Stimulated activated CD4-positive, alpha-beta T cell treated with anti-CD3 and anti-CD28 coated beads, Interleukin-1b, Interleukin-23, amount 100 ng/mL, for 1 hour (primary cell): ENCODE data around the gene YTHDF1.

Experiments
- DNase-seq, 2 donors: peaks; one replicate each; pipeline ENCODE4 v3.0.0-alpha.2; 2020; ENCODE audit warnings: low read depth in 2 of 2

YTHDF1 gene

DNA sequence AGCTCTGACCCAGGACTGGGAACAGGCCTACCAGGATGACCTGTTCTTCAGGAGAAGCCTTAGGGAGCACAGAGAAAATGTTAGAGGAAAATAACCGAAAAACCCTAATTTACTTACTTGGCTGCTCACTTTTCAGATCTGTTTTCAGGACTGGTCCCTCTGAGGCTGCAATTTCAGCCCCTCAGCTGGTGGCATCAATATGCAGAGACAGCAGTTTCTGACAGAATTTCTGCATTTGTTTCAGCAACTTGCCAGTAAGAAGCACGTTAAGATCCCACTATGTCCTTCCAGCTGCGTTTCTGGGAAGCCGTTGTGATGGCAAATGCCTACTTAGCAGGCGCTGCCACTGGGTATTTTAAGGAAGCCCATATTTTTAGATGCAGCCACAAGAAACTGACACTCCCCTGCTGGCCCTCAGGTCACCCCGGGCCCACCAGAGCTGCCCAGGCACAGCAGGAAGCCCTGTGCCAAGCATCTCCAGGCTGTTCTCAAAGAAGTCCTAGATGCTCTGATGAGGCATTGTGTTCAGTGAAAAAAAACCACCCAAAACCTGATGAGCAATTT lies 7.5 kb downstream of the YTHDF1 start:
- DNase-seq, result no peak

DNA sequence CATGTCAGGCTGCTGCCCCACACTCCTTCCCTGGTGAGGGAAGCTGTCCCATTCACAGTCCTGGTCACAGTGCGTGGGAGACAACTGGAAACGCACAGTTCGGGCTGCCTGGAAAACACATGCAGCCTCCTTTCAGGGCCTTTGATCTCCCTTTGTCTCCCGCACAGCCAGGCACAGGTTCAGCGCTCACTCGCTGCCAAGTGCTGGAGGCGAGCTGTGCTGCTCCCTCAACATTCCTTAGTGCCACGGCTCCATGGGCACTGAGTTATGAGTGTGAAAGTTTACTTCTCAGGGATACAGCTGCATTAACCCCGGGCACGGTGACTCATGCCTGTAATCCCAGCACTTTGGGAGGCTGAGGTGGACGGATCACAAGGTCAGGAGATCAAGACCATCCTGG lies 9.1 kb downstream of the YTHDF1 start:
- no peak for DNase-seq

DNA sequence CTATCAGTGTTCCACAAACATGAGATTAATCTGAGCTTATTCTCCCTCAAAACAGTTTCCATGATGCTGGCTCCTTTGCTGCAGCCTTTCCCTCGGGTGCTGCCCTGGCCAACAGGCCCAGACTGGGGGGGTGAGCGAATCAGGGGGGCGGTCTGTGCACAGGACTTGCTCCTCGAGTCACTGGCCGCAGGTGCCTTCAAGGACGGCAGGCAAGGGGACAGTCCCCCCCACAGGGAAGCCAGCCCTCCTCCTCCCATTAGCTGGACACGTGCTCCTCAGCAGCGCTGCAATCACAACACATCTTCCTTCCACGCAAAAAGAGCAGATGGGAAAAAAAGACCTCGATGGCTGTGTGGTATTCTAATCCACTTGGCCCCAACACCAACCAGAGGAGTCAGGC lies 10.0 kb downstream of the YTHDF1 start:
- DNase-seq, result no peak

DNA sequence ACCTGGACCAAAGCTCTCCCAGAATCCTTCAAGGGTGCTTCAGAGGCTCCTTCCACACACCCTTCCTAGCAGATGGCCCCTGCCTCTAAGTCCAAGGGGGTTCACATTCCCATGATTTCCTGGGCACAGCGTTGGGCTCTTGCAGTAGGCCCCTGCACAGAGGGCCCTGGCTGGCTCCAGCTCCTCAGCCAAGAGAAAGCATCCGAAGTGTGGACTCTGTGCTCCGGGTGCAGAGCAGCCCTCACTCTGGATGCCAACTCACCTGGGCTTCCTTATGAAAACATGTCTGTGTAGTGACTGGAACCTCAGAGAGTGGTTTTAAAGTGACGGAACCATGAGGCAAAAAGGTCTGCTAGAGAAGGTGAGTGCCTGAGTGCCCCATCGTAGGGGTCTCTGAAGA lies 11.6 kb downstream of the YTHDF1 start:
- no peak for DNase-seq

- no peak for DNase-seq
Observed at GRCh38 chr20:63202811-63203526, 13.0 kb downstream of the YTHDF1 start.

DNA sequence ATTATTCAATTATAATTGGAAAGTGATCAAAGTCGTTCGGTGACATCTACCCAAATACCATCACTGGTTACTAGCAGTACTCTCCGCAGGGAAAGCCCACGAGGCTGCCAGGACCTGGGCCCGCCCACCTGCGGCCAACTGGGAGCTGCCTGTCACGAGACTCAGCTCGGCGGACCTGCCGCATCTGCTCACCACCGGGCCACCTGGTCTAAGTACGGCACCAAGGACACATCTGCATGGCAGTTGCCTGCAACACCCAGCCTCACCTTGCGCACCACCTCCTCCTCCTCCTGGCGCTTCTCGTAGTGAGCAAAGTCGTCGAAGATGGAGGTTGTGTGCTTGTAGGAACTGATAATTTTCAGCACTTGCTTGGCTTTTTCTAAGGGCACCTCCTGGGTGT lies 13.9 kb downstream of the YTHDF1 start:
- DNase-seq, result no peak

- no peak for DNase-seq
Observed at GRCh38 chr20:63198606-63199005, 17.3 kb downstream of the YTHDF1 start.

- DNase-seq, result no peak
Observed at GRCh38 chr20:63196768-63197470, 19.0 kb downstream of the YTHDF1 start.

DNA sequence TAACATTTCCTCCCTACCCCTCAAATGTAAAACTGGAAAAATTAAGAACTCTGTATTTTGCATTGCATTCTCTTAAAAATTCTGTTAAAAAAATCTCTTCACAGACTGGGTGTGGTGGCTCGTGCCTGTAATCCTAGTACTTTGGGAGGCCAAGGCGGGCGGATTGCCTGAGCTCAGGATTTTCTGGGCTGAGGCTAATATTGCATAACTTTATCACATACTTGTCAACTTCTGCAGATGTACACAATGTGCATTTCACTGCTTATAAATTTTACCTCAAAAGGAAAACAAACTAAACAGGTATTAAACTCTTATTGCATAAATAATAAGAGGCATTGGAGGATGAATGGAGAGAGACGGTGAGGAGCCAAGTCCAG lies 21.1 kb downstream of the YTHDF1 start:
- DNase-seq, result no peak

DNA sequence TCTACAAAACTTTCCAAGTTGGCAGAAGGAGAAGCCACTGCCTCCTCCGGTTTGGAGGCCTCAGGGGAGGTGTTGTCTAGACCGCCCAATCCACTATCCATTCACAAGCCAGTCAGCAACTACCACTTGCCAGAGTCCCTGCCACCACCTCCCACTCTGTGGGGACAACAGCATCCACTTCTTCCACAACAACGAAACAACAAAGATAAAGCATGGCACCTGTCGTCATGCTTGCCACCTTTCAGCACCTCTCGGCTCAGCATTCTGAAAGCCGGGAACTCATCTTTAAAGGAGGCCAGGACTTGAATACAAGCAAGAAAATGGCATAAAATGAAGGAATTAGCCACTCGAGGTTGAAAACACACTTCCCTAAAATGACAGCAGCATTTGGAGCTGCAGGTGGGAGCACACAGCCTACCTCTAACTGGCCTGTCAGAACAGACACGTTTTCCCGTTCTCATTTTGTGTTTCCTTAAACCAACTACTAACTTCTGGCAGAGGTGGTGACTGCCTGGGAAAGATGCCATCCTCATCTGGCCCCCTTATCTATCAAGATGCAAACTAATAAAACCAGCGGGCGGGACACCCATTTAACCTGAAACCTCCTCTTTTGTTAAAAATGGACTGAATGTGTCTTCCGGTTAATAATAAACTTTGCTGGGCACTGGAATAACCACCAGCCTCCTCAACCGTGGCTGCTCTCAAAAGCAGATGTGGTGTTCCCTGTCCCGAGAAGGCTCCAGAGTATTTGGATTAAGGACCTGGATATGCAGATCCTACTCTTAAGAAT lies 21.7 kb downstream of the YTHDF1 start:
- DNase-seq, result no peak

- no peak for DNase-seq
Observed at GRCh38 chr20:63192721-63193120, 23.2 kb downstream of the YTHDF1 start.

DNA sequence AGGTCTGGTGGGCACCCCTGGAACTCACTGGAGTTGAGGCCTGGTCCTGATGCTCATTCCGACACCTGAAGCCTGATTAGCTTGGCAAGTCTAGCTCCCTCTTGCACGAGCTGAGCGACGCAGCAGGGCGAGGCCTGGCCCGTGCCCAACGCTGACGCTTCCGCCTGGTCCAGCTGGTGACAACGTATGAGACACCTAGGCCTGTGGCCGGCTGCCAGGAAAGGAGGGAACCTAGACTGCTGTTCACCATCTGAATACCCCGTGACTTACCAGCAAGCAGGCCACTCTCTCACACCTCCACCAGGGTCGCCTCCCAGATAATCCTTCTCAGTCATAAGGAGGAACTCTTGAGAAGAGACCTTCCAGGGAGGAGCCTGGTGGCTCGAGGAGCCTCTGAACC lies 24.5 kb downstream of the YTHDF1 start:
- DNase-seq, result no peak

DNA sequence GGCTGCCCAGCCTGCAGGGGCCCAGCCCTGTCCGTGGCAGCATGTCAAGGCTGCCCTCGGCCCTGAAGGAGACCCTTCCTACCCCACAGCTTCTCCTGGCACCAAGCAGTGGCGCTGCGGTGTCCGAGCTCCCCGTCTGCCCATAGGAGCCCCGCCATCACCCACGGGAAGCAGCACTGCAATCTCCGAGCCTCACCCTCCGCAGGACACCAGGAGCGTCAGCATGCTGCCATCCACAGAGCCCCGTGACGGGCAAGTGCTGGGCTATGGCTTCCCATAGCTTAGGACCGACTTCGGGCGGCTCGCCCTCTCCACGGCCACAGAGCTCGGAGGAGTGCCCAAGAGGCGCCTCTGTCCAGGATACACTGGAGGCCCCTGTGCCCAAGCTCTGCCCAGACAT lies 25.1 kb downstream of the YTHDF1 start:
- no peak for DNase-seq

- no peak for DNase-seq
Observed at GRCh38 chr20:63189846-63190559, 25.9 kb downstream of the YTHDF1 start.

GRCh38 chr20:63189322-63189642 lies 26.6 kb downstream of the YTHDF1 start:
- no peak for DNase-seq

DNA sequence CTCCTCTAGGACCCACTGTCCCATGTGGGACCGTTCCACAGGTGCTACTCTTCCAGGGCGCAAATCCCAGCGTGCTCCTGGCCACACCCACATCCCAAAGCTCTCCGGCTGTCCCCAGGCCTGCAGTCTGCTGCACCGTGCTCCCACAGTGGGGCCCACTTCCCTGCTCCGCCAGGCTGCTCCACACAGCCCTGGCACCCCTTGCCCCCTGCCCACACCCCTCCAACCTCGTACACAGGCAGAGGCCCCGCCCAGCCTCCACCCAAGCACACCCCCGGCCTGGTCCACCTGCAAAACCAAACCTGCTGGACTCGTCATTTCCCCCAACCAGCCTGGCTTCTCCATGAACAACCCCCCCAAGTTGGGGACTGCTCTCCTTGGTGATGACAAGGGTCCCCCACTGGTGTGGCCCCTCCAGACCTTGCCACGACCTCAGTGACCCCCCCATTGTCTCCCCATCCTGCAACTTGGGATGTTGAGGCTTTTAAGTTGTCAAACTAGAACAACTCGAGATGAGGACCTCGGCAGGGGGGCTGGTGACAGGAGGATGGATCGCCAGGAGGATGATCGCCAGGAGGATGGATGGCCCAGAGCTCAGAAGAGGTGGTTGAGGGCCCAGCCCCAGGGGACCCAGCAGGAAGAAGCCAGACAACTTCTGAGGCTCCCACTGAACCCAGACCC lies 27.1 kb downstream of the YTHDF1 start:
- no peak for DNase-seq

- no peak for DNase-seq
Observed at GRCh38 chr20:63188159-63188442, 27.8 kb downstream of the YTHDF1 start.

DNA sequence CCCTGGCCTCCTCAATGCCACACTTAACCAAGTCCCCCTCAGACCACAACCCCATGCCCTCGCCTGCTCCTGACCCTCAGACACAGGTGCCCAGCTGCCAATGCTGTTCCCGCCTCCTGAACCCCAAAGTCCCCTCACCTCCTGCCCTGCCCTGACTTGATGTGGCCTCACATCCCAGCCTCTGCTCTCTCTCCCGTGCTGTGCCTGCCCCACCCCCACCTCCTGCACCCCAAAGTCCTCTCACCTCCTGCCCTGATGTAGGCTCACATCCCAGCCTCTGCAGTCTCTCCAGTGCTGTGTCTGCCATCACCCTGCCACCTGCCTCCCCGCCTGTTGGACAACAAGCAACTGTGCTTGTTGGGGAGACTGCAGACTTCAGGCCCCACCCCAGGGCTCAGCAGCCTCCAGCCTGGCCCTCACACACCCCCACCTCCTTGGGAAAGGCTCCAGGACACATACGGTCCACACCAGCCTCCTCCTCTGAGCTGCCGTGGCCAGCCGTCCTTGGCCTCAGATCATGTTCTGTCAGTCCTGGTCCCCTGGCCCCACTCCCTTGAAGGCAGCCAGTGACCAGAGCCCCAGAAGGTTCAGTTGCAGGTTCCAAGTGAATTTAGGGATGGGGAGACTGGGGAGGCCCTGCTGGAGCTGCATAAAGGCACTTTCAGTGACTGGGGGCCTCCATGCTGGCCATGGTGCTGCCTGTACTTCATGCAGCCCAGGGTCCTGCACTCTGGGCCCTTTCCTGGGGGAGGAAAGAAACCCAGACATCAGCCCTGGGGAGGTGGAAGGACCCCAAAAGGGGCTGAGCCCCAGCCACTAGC lies 28.4 kb downstream of the YTHDF1 start:
- no peak for DNase-seq

DNA sequence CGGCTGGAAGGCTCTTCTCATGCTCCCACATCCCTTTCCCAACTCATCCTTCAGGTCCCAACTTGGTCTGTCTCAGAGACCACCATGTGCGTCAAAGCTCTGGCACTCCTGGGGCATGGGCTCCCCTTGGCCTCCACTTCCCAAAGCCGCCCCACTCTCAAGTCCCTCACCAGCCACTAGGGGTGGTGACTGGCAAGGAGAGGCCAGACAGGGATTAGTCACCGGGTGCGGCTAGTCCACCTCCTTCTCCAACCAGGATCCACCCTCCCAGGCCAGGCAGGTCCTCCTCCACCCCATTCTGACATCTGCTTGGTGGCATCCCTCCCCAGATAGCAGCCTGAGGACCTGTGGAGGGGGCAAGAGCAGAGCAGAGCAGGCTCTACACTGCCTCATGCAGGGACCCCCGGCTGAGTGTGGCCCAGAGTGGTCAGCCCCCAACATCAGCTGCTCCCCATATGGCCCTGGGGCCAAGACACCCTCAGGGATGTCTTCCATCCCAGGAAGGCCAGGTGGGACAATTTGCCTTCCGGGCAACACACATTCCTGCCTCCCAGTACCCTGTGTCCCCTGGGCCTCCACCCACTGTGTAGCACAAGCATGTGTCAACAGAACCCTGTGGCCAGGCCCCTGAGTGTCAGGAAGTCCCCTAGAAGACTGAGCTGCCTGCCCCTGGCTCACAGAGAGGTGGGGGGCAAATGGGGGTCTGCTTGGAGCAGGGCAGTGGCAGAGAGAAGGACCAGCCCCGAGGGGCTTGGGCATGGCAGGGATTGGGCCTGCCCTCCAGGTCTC lies 29.2 kb downstream of the YTHDF1 start:
- DNase-seq, result no peak

DNA sequence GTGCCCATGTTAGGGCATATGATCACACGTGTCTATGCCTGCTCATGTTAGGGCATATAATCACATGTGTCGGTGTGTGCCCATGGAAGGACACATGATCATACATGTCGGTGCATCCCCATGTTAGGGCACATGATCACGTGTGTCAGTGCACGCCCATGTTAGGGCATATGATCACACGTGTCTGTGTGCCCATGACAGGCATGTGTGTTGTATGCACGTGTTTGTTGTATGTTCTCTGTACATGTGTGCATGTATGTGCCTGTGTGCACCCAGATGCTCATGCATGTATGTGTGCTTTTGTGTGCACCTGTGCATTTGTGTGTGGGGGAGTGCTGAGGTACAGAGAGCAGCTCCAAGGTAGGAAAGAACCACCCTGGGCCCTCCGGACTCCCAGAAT lies 29.8 kb downstream of the YTHDF1 start:
- DNase-seq, result no peak
